HCT116 (cell line): ENCODE results near the gene APCDD1L. TPM values are rescaled to one million over a fixed set of nuclear protein-coding genes. Genes with fewer than 3 reads are reported as not detected.

ENCODE experiments used
- ATAC-seq: fragments of 200-7000 bp; cut with Tn5 transposase; 2 replicates; pipeline ENCODE4 v1.9.1; 2020; ENCODE audit warnings: mild to moderate bottlenecking, moderate library complexity
- BruUV-seq: library from RNA; stranded (reverse); fragments of 400-500 nt; replicated peaks from 2 replicates; lab custom pipeline; 2021; lab: Mats Ljungman, UMichigan
- CTCF ChIA-PET: fragments of 300-600 bp; sonication (Branson Sonifier 250); formaldehyde crosslinking; loops from one replicate; lab custom pipeline; 2021; ENCODE audit warnings: antibody characterized with exemption; lab: Charles Lee
- POLR2A ChIA-PET: fragments of 300-600, 350-600 bp; sonication (Branson Sonifier 250); formaldehyde crosslinking; loops from one replicate; lab custom pipeline; 2021; ENCODE audit warnings: antibody characterized with exemption; lab: Charles Lee
- RAD21 ChIA-PET, 2 experiments: fragments of 300-600 bp; sonication (Branson Sonifier 250); formaldehyde crosslinking; loops; one replicate each; lab custom pipeline; 2023; ENCODE audit warnings: low total read pairs in 2 of 2; ENCODE audit not compliant: uncharacterized antibody in 2 of 2, unreplicated experiment in 2 of 2, low non-redundant PET in 1 of 2; lab: Charles Lee
- DNase-seq: peaks from one replicate; pipeline ENCODE4 v3.0.0-alpha.2; 2010; ENCODE audit warnings: low read depth, low spot score
- H2AFZ ChIP-seq: fragments of 200-600 bp; shearing (Covaris generic), sonication (generic); 2 replicates; pipeline ENCODE4 v1.6.1; 2017; ENCODE audit warnings: low read depth, mixed run types, mixed read lengths, antibody characterized with exemption, low read length; ENCODE audit not compliant: poor library complexity, severe bottlenecking
- H3K27ac ChIP-seq: 2 replicates; pipeline ENCODE4 v1.5.1; 2012; ENCODE audit warnings: low read depth, low read length
- H3K27me3 ChIP-seq: fragments of 200-600 bp; sonication (generic); 2 replicates; pipeline ENCODE4 v1.6.1; 2016; ENCODE audit warnings: mixed run types, low read length, mixed read lengths; ENCODE audit not compliant: insufficient read depth
- H3K36me3 ChIP-seq, 2 experiments: fragments of 200-500 bp in 1 of 2; fragments of 200-600 bp in 1 of 2; sonication (Bioruptor generic) in 1 of 2; sonication (generic) in 1 of 2; 2 replicates each; pipeline versions ENCODE4 v1.5.1 to v1.6.1; 2014 to 2016; ENCODE audit warnings: low read length in 2 of 2, inconsistent platforms in 1 of 2, mixed read lengths in 1 of 2, mixed run types in 1 of 2; ENCODE audit not compliant: insufficient read depth in 2 of 2, control insufficient read depth in 1 of 2
- H3K4me1 ChIP-seq, 2 experiments: fragments of 200-600 bp in 1 of 2; sonication (generic) in 1 of 2; 2 replicates each; pipeline versions ENCODE4 v1.5.1 to v1.6.1; 2012 to 2017; ENCODE audit warnings: low read length in 2 of 2, inconsistent platforms in 1 of 2, mild to moderate bottlenecking in 1 of 2, mixed read lengths in 1 of 2, mixed run types in 1 of 2, moderate library complexity in 1 of 2; ENCODE audit not compliant: insufficient read depth in 2 of 2, control insufficient read depth in 1 of 2
- H3K4me2 ChIP-seq: fragments of 200-600 bp; sonication (generic); 2 replicates; pipeline ENCODE4 v1.6.1; 2017; ENCODE audit warnings: mixed run types, low read length, mixed read lengths
- H3K4me3 ChIP-seq, 2 experiments: fragments of 200-600 bp in 1 of 2; sonication (generic) in 1 of 2; replicated peaks in 1 of 2; 2 replicates each; pipeline ENCODE4 v1.5.1; 2011 to 2016; ENCODE audit warnings: low read length in 2 of 2, control low read depth in 1 of 2, low read depth in 1 of 2, mild to moderate bottlenecking in 1 of 2, mixed read lengths in 1 of 2, mixed run types in 1 of 2
- H3K79me2 ChIP-seq: fragments of 200-600 bp; sonication (generic); 2 replicates; pipeline ENCODE4 v1.6.1; 2017; ENCODE audit warnings: mild to moderate bottlenecking, mixed run types, low read length, moderate library complexity, mixed read lengths; ENCODE audit not compliant: insufficient read depth
- H3K9ac ChIP-seq: fragments of 200-600 bp; sonication (generic); 2 replicates; pipeline ENCODE4 v1.6.1; 2016; ENCODE audit warnings: low read length, mixed read lengths
- H3K9me2 ChIP-seq: fragments of 200-600 bp; sonication (generic), shearing (Covaris generic); 2 replicates; pipeline ENCODE4 v1.6.1; 2017; ENCODE audit warnings: mixed run types, mild to moderate bottlenecking, moderate library complexity; ENCODE audit not compliant: insufficient read depth
- H3K9me3 ChIP-seq, 2 experiments: fragments of 200-500 bp in 1 of 2; fragments of 200-600 bp in 1 of 2; sonication (Bioruptor generic) in 1 of 2; sonication (generic) in 1 of 2; 2 replicates each; pipeline ENCODE4 v1.6.1; 2014 to 2017; ENCODE audit warnings: low read length in 2 of 2, mixed read lengths in 2 of 2, inconsistent platforms in 1 of 2, low read depth in 1 of 2, mild to moderate bottlenecking in 1 of 2, mixed run types in 1 of 2, moderate library complexity in 1 of 2; ENCODE audit not compliant: control insufficient read depth in 1 of 2, insufficient read depth in 1 of 2
- H4K20me1 ChIP-seq: fragments of 200-600 bp; sonication (generic), shearing (Covaris generic); 2 replicates; pipeline ENCODE4 v1.6.1; 2017; ENCODE audit warnings: mixed run types, mild to moderate bottlenecking, moderate library complexity; ENCODE audit not compliant: insufficient read depth
- ATF3 ChIP-seq: IDR thresholded peaks from 2 replicates; pipeline ENCODE4 v1.6.1; 2012
- CBX3 ChIP-seq: IDR thresholded peaks from 2 replicates; pipeline ENCODE4 v1.6.1; 2012; ENCODE audit warnings: low read depth
- CEBPB ChIP-seq: IDR thresholded peaks from 2 replicates; pipeline ENCODE4 v1.6.1; 2012; ENCODE audit warnings: low read depth
- EGR1 ChIP-seq: IDR thresholded peaks from 2 replicates; pipeline ENCODE4 v1.6.1; 2012; ENCODE audit warnings: low read depth
- ELF1 ChIP-seq: IDR thresholded peaks from 2 replicates; pipeline ENCODE4 v1.6.1; 2012; ENCODE audit warnings: low read depth, borderline replicate concordance
- EZH2 ChIP-seq: fragments of 200-600 bp; sonication (generic); IDR thresholded peaks from 2 replicates; pipeline ENCODE4 v1.6.1; 2017; ENCODE audit warnings: antibody characterized with exemption, mixed run types
- EZH2phosphoT487 ChIP-seq: fragments of 200-600 bp; IDR thresholded peaks from 2 replicates; pipeline ENCODE4 v1.6.1; 2018; ENCODE audit warnings: antibody characterized with exemption, borderline replicate concordance
- FOSL1 ChIP-seq: IDR thresholded peaks from 2 replicates; pipeline ENCODE4 v1.6.1; 2012; ENCODE audit warnings: low read depth
- JUND ChIP-seq: IDR thresholded peaks from 2 replicates; pipeline ENCODE4 v1.6.1; 2012
- MAX ChIP-seq: IDR thresholded peaks from 2 replicates; pipeline ENCODE4 v1.6.1; 2012
- POLR2A ChIP-seq: IDR thresholded peaks from 2 replicates; pipeline ENCODE4 v1.7.0; 2011; ENCODE audit warnings: borderline replicate concordance; ENCODE audit not compliant: insufficient read depth, insufficient read length; ENCODE audit errors: extremely low read depth
- POLR2AphosphoS5 ChIP-seq: IDR thresholded peaks from 2 replicates; pipeline ENCODE4 v1.6.1; 2011; ENCODE audit warnings: mild to moderate bottlenecking, low read depth, low read length, moderate library complexity
- RAD21 ChIP-seq: IDR thresholded peaks from 2 replicates; pipeline ENCODE4 v1.6.1; 2012; ENCODE audit warnings: low read depth, mild to moderate bottlenecking
- REST ChIP-seq: IDR thresholded peaks from 2 replicates; pipeline ENCODE4 v1.6.1; 2012; ENCODE audit warnings: low read depth
- SIN3A ChIP-seq: IDR thresholded peaks from 2 replicates; pipeline ENCODE4 v1.6.1; 2012; ENCODE audit warnings: low read depth
- TCF7L2 ChIP-seq: IDR thresholded peaks from 2 replicates; pipeline ENCODE4 v1.7.0; 2011; ENCODE audit warnings: borderline replicate concordance, inconsistent platforms; ENCODE audit not compliant: insufficient read depth, insufficient read length; ENCODE audit errors: extremely low read depth
- YY1 ChIP-seq: IDR thresholded peaks from 2 replicates; pipeline ENCODE4 v1.6.1; 2011; ENCODE audit warnings: low read length, low read depth, moderate library complexity, mild to moderate bottlenecking; ENCODE audit not compliant: insufficient replicate concordance; ENCODE audit errors: extremely low read depth
- ZFX ChIP-seq: fragments of 450-650 bp; IDR thresholded peaks from 2 replicates; pipeline ENCODE4 v1.6.1; 2017
- ZNF274 ChIP-seq: fragments of 200-500 bp; sonication (Bioruptor generic); IDR thresholded peaks from 2 replicates; pipeline ENCODE4 v1.6.1; 2014; ENCODE audit warnings: mild to moderate bottlenecking, low read depth, low read length, inconsistent platforms
- intact Hi-C: fragments of 100-400 bp; cut with micrococcal nuclease; formaldehyde crosslinking; loops from 2 replicates; pipeline ENCODE4 v1.10.0; 2022
- total RNA-seq: library from RNA; stranded (reverse); gene quantifications from one replicate; pipeline ENCODE4 v1.2.1, GENCODE V29; 2021; ENCODE audit not compliant: unreplicated experiment

The APCDD1L gene
- total RNA-seq, 1 experiment from 2014 or later: not detected

DNA sequence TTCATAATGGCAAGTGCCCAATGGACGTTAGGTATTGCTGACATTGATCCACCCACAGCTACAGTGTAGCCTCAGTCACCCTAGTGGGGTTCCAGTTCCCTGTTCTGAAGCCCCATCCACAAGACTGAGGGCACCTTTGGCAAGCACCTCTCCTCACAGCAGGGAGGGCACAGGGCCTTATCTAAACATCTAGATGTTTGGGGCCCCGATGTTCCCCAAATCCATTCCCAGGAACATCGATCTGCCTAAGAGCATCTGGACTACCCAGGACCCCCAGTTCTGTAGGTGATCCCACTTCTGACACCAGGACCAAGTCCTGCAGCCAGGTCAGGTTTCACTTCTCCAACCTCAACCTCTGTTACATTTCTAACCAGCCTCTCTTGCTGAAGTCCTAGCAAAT, 10.6 kb downstream of the APCDD1L start:
- H3K79me2 ChIP-seq: no peaks in the 10 kb centered on the region
- intact Hi-C loops: no loop called here
- no peak overlapping the region for H3K9ac ChIP-seq
- no peak for DNase-seq
- H2AFZ ChIP-seq: no peak overlapping the region
- H3K4me2 ChIP-seq: no peak overlapping the region
- H3K4me3 ChIP-seq: no peak overlapping the region
- no peak for TF ChIP-seq CEBPB
- TF ChIP-seq JUND: no peak
- no peak for TF ChIP-seq CBX3
- TF ChIP-seq POLR2AphosphoS5: no peak
- TF ChIP-seq ATF3: no peak
- TF ChIP-seq EGR1: no peak
- TF ChIP-seq YY1: no peak
- TF ChIP-seq EZH2phosphoT487: no peak
- no peak for TF ChIP-seq TCF7L2
- no peak for TF ChIP-seq MAX
- TF ChIP-seq POLR2A: no peak
- TF ChIP-seq REST: no peak
- no peak for TF ChIP-seq ZFX
- TF ChIP-seq ZNF274: no peak
- no peak for TF ChIP-seq SIN3A
- TF ChIP-seq ELF1: no peak
- TF ChIP-seq EZH2: no peak
- no peak for TF ChIP-seq RAD21
- no peak for TF ChIP-seq FOSL1
- ChIA-PET POLR2A (no interaction called here), RAD21 (no interaction called here), CTCF (no interaction called here)
- BruUV-seq: no TSS peak
- H3K4me1 ChIP-seq: no peaks in the 10 kb centered on the region
- no peaks in the 10 kb centered on the region for H3K36me3 ChIP-seq
- ATAC-seq: no peak
- H3K27ac ChIP-seq: no peak overlapping the region
- peaks cover 0 to 7% of the 10 kb centered on the region in 2 experiments; a peak in 1 of 4 replicates for H3K9me3 ChIP-seq
- H4K20me1 ChIP-seq: no peaks in the 10 kb centered on the region
- no peaks in the 10 kb centered on the region for H3K27me3 ChIP-seq
- no peaks in the 10 kb centered on the region for H3K9me2 ChIP-seq
